Body of pancreas (tissue), 4 donors: ENCODE measurements around the gene SRSF4.

ENCODE experiments used
- CTCF ChIP-seq, 7 experiments: fragments of 450-650 bp in 4 of 7; fragments of 200-600 bp in 3 of 7; sonication (generic) in 3 of 7; IDR thresholded peaks; one replicate each; pipeline ENCODE4 v1.5.1; 2016 to 2019; ENCODE audit warnings: antibody characterized with exemption in 7 of 7
- POLR2A ChIP-seq, 3 donors: fragments of 450-650 bp; IDR thresholded peaks; one replicate each; pipeline ENCODE4 v1.6.1; 2016; ENCODE audit warnings: antibody characterized with exemption in 3 of 3, mild to moderate bottlenecking in 2 of 3

GRCh38 chr1:29124366-29125236 is 57.1 kb downstream of the SRSF4 start:
- TF ChIP-seq CTCF (IDR thresholded peaks at IDR 0.05) (peak; percentile 36 to 64 (median 58)), POLR2A (IDR thresholded peaks at IDR 0.05) (peak in 2 of 3 donors; percentile 25 to 29)
